ENCODE measurements around the gene WDR45.

Gene WDR45

DNA sequence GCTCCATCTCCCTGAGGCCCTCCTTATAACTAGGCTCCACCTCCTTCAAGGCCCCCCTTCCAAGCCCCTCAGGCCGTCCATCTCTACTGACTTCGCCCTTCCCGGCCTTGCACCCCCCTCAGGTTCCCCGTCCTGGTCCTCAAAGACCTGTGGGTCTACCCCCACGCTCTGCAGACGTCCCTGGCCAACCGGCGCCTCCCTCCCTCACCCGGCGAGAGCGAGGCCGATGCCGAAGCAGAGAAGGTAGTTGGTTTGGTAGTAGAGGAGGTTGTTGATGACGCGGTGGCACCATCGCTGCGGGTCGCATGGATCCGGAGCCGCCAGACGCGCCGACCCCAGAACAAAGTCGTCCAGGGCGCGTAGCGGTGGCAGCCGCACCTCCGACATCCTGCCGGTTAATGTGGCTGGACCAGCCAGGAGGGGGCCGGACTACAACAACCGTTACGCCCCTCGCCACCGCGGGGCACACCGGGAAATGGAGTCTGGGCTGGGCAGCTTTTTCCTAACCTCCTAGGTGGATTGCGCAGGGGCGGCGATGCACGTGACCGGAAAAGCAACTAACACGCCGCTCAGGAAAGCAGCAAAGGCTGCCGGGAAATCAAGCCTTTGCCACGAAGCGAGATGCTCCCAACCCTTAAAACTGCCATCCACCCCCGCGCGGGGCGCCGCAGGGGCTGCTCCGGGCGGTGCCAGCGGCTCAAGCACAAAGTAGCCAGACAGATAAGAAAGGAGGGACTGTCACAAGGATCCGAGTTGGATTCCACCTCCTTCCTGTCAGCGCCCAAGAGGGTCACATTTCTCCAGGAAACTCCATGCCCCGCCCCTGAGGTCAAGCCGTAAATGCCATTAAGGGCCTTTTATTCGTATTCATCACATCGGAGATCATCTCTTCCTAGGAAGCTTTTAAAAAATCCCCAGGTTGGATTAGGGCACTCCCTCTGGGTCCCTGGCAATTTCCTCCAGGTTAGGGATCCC is 5.8 kb downstream of the WDR45 start, which contains the start of gene PRAF2:
TSS of gene PRAF2 (minus strand) at position 402 of the 975 bp plus-strand sequence. CDS start at position 387, 15 bp downstream.
- Histone ChIP-seq H3K4me1 (ENCODE audit: control insufficient read depth, insufficient read depth, low read length) (peaks cover 23% of the 10 kb centered on the region), H3K27ac (ENCODE audit: low read length) (peak within 1 kb of the TSS; percentile 55), H3K9me3 (ENCODE audit: control insufficient read depth in 2 of 2, low read length in 2 of 2) (no peaks in the 10 kb centered on the region), H3K27me3 (ENCODE audit: control insufficient read depth in 1 of 2, insufficient read depth in 2 of 2, low read length in 2 of 2) (peaks cover 0 to 8% of the 10 kb centered on the region in 2 donors), H3K36me3 (ENCODE audit: control insufficient read depth in 2 of 2, insufficient read depth in 2 of 2, low read length in 2 of 2) (peaks cover 2 to 4% of the 10 kb centered on the region in 2 donors), H3K9ac (ENCODE audit: low read length in 2 of 2) (peak within 1 kb of the TSS; percentile 42 to 60), H3K4me3 (ENCODE audit: low read length in 2 of 2) (peak within 1 kb of the TSS; percentile 66 to 78)

DNA sequence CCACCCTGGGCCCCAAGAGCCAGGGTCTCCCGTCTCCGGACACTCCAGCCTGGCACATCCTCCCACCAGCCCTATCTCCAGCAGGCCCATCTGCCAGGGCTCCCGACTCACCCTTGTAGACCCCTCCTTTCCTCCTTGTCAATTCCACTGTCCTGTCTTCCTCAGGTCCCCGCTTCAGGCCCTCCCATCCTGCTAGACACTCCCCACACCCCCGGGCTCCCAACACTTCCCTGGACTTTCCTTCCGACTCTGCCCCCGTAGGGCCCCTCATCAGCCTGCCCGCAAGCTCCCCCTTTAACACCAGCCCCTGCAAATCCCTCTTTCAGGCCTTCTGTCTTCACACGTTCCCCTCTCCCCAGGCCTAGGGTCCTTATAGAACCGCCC is 7.0 kb downstream of the WDR45 start:
- Histone ChIP-seq H3K9ac (ENCODE audit: low read length in 2 of 2) (no peak overlapping the region), H3K27ac (ENCODE audit: low read length) (no peak overlapping the region), H3K27me3 (ENCODE audit: control insufficient read depth in 1 of 2, insufficient read depth in 2 of 2, low read length in 2 of 2) (peaks cover 0 to 8% of the 10 kb centered on the region in 2 donors), H3K36me3 (ENCODE audit: control insufficient read depth in 2 of 2, insufficient read depth in 2 of 2, low read length in 2 of 2) (peaks cover 3 to 4% of the 10 kb centered on the region in 2 donors), H3K4me1 (ENCODE audit: control insufficient read depth, insufficient read depth, low read length) (peaks cover 20% of the 10 kb centered on the region), H3K9me3 (ENCODE audit: control insufficient read depth in 2 of 2, low read length in 2 of 2) (no peaks in the 10 kb centered on the region), H3K4me3 (ENCODE audit: low read length in 2 of 2) (peak overlapping the region; percentile 66 to 78)

DNA sequence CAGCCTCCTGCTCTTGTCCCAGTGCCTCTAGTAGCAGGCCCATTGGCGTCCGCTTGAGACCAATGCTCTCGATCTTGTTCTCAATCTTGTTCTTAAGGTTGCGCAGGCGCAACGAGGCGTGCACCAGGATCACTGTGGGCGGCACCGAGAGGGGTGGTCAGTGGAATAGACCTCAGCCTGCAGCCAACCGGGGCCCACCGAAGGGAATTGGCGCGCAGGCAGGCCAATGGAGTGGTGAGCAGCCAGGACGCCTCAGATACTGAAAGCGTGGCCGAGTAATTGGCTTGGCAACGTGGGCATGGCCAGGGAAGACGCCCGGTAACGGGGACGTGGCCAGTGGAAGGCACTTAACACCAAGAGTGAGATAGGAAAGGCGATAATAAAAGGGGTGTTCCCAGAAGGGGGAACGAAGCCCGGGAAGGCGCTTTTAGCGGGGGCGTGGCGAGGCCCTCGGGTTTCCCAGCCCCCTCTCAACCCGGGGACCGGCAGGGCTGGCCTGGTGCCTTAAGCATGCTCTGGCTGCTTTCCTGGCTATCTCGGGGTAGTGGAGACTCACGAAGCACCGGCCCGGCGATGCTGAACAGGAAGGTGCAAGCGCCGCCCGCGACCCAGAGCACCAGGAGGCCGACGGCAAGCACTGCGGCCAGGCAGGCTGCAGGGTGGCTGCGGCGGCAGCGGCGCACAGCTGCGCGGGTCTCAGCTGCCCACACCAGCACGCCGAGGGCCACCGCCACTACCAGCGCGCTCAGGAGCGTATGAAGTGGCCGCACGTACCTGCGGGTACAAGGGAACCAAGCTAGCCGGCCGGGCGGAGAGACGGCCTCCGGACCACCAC is 7.6 kb downstream of the WDR45 start:
- peak overlapping the region; percentile 37 for H3K27ac ChIP-seq (ENCODE audit: low read length)
- peak overlapping the region in 1 of 2 donors; percentile 22 for H3K9ac ChIP-seq (ENCODE audit: low read length in 2 of 2)
- H3K36me3 ChIP-seq (ENCODE audit: control insufficient read depth in 2 of 2, insufficient read depth in 2 of 2, low read length in 2 of 2) = peaks cover 0 to 3% of the 10 kb centered on the region in 2 donors
- peak overlapping the region; percentile 66 to 78 for H3K4me3 ChIP-seq (ENCODE audit: low read length in 2 of 2)
- no peaks in the 10 kb centered on the region for H3K9me3 ChIP-seq (ENCODE audit: control insufficient read depth in 2 of 2, low read length in 2 of 2)
- peaks cover 0 to 8% of the 10 kb centered on the region in 2 donors for H3K27me3 ChIP-seq (ENCODE audit: control insufficient read depth in 1 of 2, insufficient read depth in 2 of 2, low read length in 2 of 2)
- H3K4me1 ChIP-seq (ENCODE audit: control insufficient read depth, insufficient read depth, low read length) = peaks cover 20% of the 10 kb centered on the region

DNA sequence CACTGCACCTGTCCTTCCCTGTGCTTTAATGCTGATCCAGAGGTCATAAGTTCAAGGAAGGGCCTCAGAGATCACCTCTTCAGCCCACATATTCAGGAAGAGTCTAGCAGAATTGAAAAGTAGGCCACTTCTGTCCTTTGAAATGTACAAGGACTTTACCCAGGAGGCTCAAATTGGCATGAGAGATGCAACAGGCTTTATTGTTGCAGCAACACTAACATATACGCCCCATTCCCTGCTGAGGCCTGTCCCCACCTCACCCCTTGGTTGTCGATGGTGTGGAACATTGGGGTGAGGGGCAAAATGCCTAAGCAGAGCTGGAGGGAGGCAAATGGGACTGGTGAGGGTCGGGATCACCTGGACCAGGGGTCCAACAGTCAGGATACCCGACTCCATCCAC is 8.7 kb downstream of the WDR45 start:
- peaks cover 20% of the 10 kb centered on the region for H3K4me1 ChIP-seq (ENCODE audit: control insufficient read depth, insufficient read depth, low read length)
- peaks cover 0 to 3% of the 10 kb centered on the region in 2 donors for H3K36me3 ChIP-seq (ENCODE audit: control insufficient read depth in 2 of 2, insufficient read depth in 2 of 2, low read length in 2 of 2)
- no peak overlapping the region for H3K9ac ChIP-seq (ENCODE audit: low read length in 2 of 2)
- H3K4me3 ChIP-seq (ENCODE audit: low read length in 2 of 2) = no peak overlapping the region
- peak overlapping the region; percentile 37 for H3K27ac ChIP-seq (ENCODE audit: low read length)
- peaks cover 0 to 5% of the 10 kb centered on the region in 2 donors for H3K27me3 ChIP-seq (ENCODE audit: control insufficient read depth in 1 of 2, insufficient read depth in 2 of 2, low read length in 2 of 2)
- H3K9me3 ChIP-seq (ENCODE audit: control insufficient read depth in 2 of 2, low read length in 2 of 2) = no peaks in the 10 kb centered on the region

DNA sequence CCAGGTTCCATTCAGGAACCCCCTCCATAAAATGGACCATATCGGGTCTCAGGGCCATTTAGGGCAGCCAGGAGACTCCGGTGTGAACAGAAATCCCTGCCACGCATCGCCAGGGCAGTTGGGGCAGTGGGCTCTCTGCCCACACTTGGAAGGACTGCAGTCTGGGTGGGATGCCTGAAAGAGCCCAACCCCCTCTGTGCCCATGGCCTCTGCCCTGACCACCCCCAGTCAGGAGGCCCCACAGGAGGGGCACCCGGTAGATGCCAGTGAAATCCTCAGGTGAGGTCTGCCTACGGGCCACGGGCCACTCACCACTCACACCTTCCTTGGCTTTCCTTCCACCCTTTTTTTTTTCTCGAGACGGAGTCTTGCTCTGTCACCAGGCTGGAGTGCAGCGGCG is 10.6 kb downstream of the WDR45 start:
- Histone ChIP-seq H3K27ac (ENCODE audit: low read length) (no peak overlapping the region), H3K4me1 (ENCODE audit: control insufficient read depth, insufficient read depth, low read length) (peaks cover 15% of the 10 kb centered on the region), H3K27me3 (ENCODE audit: control insufficient read depth in 1 of 2, insufficient read depth in 2 of 2, low read length in 2 of 2) (peaks cover 0 to 5% of the 10 kb centered on the region in 2 donors), H3K4me3 (ENCODE audit: low read length in 2 of 2) (no peak overlapping the region), H3K9ac (ENCODE audit: low read length in 2 of 2) (no peak overlapping the region), H3K9me3 (ENCODE audit: control insufficient read depth in 2 of 2, low read length in 2 of 2) (no peaks in the 10 kb centered on the region), H3K36me3 (ENCODE audit: control insufficient read depth in 2 of 2, insufficient read depth in 2 of 2, low read length in 2 of 2) (peaks cover 0 to 2% of the 10 kb centered on the region in 2 donors)

DNA sequence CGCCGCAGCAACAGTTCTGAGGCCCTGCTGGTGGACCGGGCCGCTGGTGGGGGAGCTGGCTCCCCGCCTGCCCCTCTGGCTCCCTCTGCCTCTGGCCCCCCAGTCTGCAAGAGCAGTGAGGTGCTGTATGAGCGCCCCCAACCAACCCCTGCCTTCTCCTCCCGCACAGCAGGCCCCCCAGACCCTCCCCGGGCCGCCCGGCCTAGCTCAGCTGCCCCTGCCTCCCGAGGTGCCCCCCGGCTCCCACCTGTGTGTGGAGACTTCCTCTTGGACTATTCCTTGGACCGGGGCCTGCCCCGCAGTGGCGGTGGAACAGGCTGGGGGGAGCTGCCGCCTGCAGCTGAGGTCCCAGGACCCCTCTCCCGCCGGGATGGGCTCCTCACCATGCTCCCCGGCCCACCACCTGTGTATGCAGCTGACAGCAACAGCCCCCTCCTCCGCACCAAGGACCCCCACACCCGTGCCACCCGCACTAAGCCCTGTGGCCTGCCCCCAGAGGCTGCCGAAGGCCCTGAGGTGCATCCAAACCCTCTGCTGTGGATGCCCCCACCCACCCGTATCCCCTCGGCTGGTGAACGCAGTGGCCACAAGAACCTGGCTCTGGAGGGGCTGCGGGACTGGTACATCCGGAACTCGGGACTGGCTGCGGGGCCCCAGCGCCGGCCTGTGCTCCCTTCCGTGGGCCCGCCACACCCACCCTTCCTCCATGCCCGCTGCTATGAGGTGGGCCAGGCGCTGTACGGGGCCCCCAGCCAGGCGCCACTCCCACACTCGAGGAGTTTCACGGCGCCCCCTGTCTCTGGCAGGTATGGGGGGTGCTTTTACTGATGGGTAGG is 12.2 kb downstream of the WDR45 start:
- Histone ChIP-seq H3K9ac (ENCODE audit: low read length in 2 of 2) (no peak overlapping the region), H3K4me1 (ENCODE audit: control insufficient read depth, insufficient read depth, low read length) (peaks cover 4% of the 10 kb centered on the region), H3K36me3 (ENCODE audit: control insufficient read depth in 2 of 2, insufficient read depth in 2 of 2, low read length in 2 of 2) (peaks cover 0 to 2% of the 10 kb centered on the region in 2 donors), H3K4me3 (ENCODE audit: low read length in 2 of 2) (no peak overlapping the region), H3K27me3 (ENCODE audit: control insufficient read depth in 1 of 2, insufficient read depth in 2 of 2, low read length in 2 of 2) (peaks cover 0 to 5% of the 10 kb centered on the region in 2 donors), H3K27ac (ENCODE audit: low read length) (no peak overlapping the region), H3K9me3 (ENCODE audit: control insufficient read depth in 2 of 2, low read length in 2 of 2) (no peaks in the 10 kb centered on the region)

DNA sequence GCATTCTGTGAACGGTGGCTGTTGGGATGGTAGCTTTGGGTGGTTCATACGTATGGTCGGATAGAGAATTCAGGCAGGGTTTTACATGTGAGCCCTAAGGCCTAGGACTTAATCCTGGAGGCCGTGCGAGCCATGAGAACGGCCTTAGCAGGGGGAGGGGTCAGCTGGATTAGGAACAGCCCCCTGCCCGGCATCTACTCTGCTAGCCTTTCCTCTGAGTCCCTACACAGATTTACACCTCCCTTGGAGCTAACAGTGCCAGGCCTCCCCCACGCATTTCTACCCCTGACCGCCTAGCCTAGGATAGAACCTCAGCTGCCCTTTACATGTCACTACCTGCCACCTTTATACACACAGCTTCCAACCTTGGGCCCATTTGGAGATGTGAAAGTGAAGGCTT is 13.0 kb downstream of the WDR45 start:
- Histone ChIP-seq H3K4me1 (ENCODE audit: control insufficient read depth, insufficient read depth, low read length) (no peaks in the 10 kb centered on the region), H3K4me3 (ENCODE audit: low read length in 2 of 2) (no peak overlapping the region), H3K9ac (ENCODE audit: low read length in 2 of 2) (no peak overlapping the region), H3K27ac (ENCODE audit: low read length) (no peak overlapping the region), H3K9me3 (ENCODE audit: control insufficient read depth in 2 of 2, low read length in 2 of 2) (no peaks in the 10 kb centered on the region), H3K36me3 (ENCODE audit: control insufficient read depth in 2 of 2, insufficient read depth in 2 of 2, low read length in 2 of 2) (peaks cover 0 to 2% of the 10 kb centered on the region in 2 donors), H3K27me3 (ENCODE audit: control insufficient read depth in 1 of 2, insufficient read depth in 2 of 2, low read length in 2 of 2) (peaks cover 0 to 7% of the 10 kb centered on the region in 2 donors)

- Histone ChIP-seq H3K9ac (ENCODE audit: low read length in 2 of 2) (no peak overlapping the region), H3K27me3 (ENCODE audit: control insufficient read depth in 1 of 2, insufficient read depth in 2 of 2, low read length in 2 of 2) (peaks cover 0 to 3% of the 10 kb centered on the region in 2 donors), H3K36me3 (ENCODE audit: control insufficient read depth in 2 of 2, insufficient read depth in 2 of 2, low read length in 2 of 2) (peaks cover 0 to 2% of the 10 kb centered on the region in 2 donors), H3K4me1 (ENCODE audit: control insufficient read depth, insufficient read depth, low read length) (no peaks in the 10 kb centered on the region), H3K27ac (ENCODE audit: low read length) (no peak overlapping the region), H3K4me3 (ENCODE audit: low read length in 2 of 2) (no peak overlapping the region), H3K9me3 (ENCODE audit: control insufficient read depth in 2 of 2, low read length in 2 of 2) (no peaks in the 10 kb centered on the region)
These were observed 13.4 kb downstream of the WDR45 start for GRCh38 chrX:49066278-49066677.

DNA sequence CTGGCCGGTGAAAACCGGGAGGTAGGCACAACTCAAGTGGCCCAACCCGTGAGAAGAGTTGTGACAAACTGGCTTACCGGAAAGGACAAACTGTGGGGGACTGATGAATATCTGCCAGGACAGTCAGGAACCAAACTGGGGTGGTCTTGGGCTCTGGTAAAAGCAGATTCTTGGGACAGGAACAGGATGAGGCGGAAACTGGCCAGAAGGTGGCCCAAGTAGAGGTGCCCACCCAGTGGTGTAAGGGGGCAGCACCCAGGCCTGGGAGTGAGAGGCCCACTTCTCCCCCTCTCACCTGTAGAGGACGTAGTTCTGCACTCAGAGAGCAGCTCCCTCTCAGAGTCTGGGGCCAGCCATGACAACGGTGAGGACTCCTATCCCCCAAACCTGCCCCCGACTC is 15.0 kb downstream of the WDR45 start:
- Histone ChIP-seq H3K36me3 (ENCODE audit: control insufficient read depth in 2 of 2, insufficient read depth in 2 of 2, low read length in 2 of 2) (peaks cover 0 to 2% of the 10 kb centered on the region in 2 donors), H3K4me3 (ENCODE audit: low read length in 2 of 2) (no peak overlapping the region), H3K9ac (ENCODE audit: low read length in 2 of 2) (no peak overlapping the region), H3K9me3 (ENCODE audit: control insufficient read depth in 2 of 2, low read length in 2 of 2) (no peaks in the 10 kb centered on the region), H3K27me3 (ENCODE audit: control insufficient read depth in 1 of 2, insufficient read depth in 2 of 2, low read length in 2 of 2) (peaks cover 0 to 4% of the 10 kb centered on the region in 2 donors), H3K27ac (ENCODE audit: low read length) (no peak overlapping the region), H3K4me1 (ENCODE audit: control insufficient read depth, insufficient read depth, low read length) (no peaks in the 10 kb centered on the region)

GRCh38 chrX:49064303-49064702 is 15.4 kb downstream of the WDR45 start:
- no peaks in the 10 kb centered on the region for H3K4me1 ChIP-seq (ENCODE audit: control insufficient read depth, insufficient read depth, low read length)

More at GRCh38 chrX:49064303-49064702, 15.4 kb downstream of the WDR45 start:
- Histone ChIP-seq H3K36me3 (ENCODE audit: control insufficient read depth in 2 of 2, insufficient read depth in 2 of 2, low read length in 2 of 2) (peaks cover 0 to 2% of the 10 kb centered on the region in 2 donors), H3K4me3 (ENCODE audit: low read length in 2 of 2) (no peak overlapping the region), H3K9me3 (ENCODE audit: control insufficient read depth in 2 of 2, low read length in 2 of 2) (no peaks in the 10 kb centered on the region), H3K9ac (ENCODE audit: low read length in 2 of 2) (no peak overlapping the region), H3K27me3 (ENCODE audit: control insufficient read depth in 1 of 2, insufficient read depth in 2 of 2, low read length in 2 of 2) (peaks cover 0 to 4% of the 10 kb centered on the region in 2 donors), H3K27ac (ENCODE audit: low read length) (no peak overlapping the region)
